GM23338 (cell line): Measurements from ENCODE around the gene ELL2. TPM values are rescaled to one million over a fixed set of nuclear protein-coding genes. Genes with fewer than 3 reads are reported as not detected.
A peak's percentile ranks its signal among the peaks of the same experiment; 100 is the strongest.

Experiments
- ATAC-seq: fragments of 200-7000 bp; cut with Tn5 transposase; 3 replicates; pipeline ENCODE4 v1.9.1; 2020
- DNase-seq: peaks from one replicate; pipeline ENCODE4 v3.0.0-alpha.2; 2015; ENCODE audit warnings: low spot score
- H2AFZ ChIP-seq: fragments of 200-600 bp; sonication (generic); 2 replicates; pipeline ENCODE4 v1.8.0; 2016; ENCODE audit warnings: antibody characterized with exemption, mild to moderate bottlenecking, moderate library complexity
- H3F3A ChIP-seq: fragments of 200-600 bp; sonication (generic); replicated peaks from 2 replicates; pipeline ENCODE4 v1.8.0; 2017; ENCODE audit warnings: antibody characterized with exemption, mixed run types, low read depth
- H3K27ac ChIP-seq: fragments of 200-600 bp; sonication (generic); 2 replicates; pipeline ENCODE4 v1.6.1; 2016; ENCODE audit warnings: low read depth
- H3K27me3 ChIP-seq: fragments of 200-600 bp; sonication (generic); 2 replicates; pipeline ENCODE4 v1.8.0; 2016; ENCODE audit warnings: mild to moderate bottlenecking, mixed run types, moderate library complexity; ENCODE audit not compliant: insufficient read depth
- H3K36me3 ChIP-seq: fragments of 200-600 bp; sonication (generic); 2 replicates; pipeline ENCODE4 v1.8.0; 2016; ENCODE audit warnings: mild to moderate bottlenecking; ENCODE audit not compliant: insufficient read depth
- H3K4me1 ChIP-seq: fragments of 200-600 bp; sonication (generic); 2 replicates; pipeline ENCODE4 v1.8.0; 2016; ENCODE audit warnings: mild to moderate bottlenecking, moderate library complexity; ENCODE audit not compliant: insufficient read depth
- H3K4me2 ChIP-seq: fragments of 200-600 bp; sonication (generic); 2 replicates; pipeline ENCODE4 v1.7.1; 2017; ENCODE audit warnings: mixed run types
- H3K4me3 ChIP-seq: fragments of 200-600 bp; sonication (generic); 2 replicates; pipeline ENCODE4 v1.6.1; 2016; ENCODE audit warnings: mixed run types
- H3K79me2 ChIP-seq: fragments of 200-600 bp; sonication (generic); replicated peaks from 2 replicates; pipeline ENCODE4 v1.8.0; 2017; ENCODE audit warnings: mild to moderate bottlenecking; ENCODE audit not compliant: insufficient read depth
- H3K9me2 ChIP-seq: fragments of 200-600 bp; sonication (generic); 2 replicates; pipeline ENCODE4 v1.8.0; 2017; ENCODE audit not compliant: insufficient read depth
- H4K20me1 ChIP-seq: fragments of 200-600 bp; sonication (generic); replicated peaks from 2 replicates; pipeline ENCODE4 v1.8.0; 2017; ENCODE audit warnings: mild to moderate bottlenecking; ENCODE audit not compliant: insufficient read depth
- H3K27ac Mint-ChIP-seq: 2 replicates; pipeline ENCODE4 v1.8.0; 2020; ENCODE audit warnings: inconsistent platforms, mild to moderate bottlenecking, moderate library complexity, mixed read lengths
- H3K27me3 Mint-ChIP-seq: 3 replicates; pipeline ENCODE4 v1.8.0; 2022; ENCODE audit warnings: low read depth, mild to moderate bottlenecking, moderate library complexity, mixed read lengths, inconsistent platforms; ENCODE audit not compliant: insufficient read depth, poor library complexity
- H3K36me3 Mint-ChIP-seq: 3 replicates; pipeline ENCODE4 v1.8.0; 2021; ENCODE audit warnings: low read depth, mild to moderate bottlenecking, inconsistent platforms, moderate library complexity, mixed read lengths
- H3K4me1 Mint-ChIP-seq: 3 replicates; pipeline ENCODE4 v1.8.0; 2020; ENCODE audit warnings: mild to moderate bottlenecking, inconsistent platforms, mixed read lengths
- H3K4me3 Mint-ChIP-seq: 3 replicates; pipeline ENCODE4 v1.8.0; 2021; ENCODE audit warnings: moderate library complexity, mild to moderate bottlenecking, inconsistent platforms, mixed read lengths
- H3K9me3 Mint-ChIP-seq: 3 replicates; pipeline ENCODE4 v1.8.0; 2020; ENCODE audit warnings: moderate library complexity, mild to moderate bottlenecking, inconsistent platforms, mixed read lengths
- EZH2phosphoT487 ChIP-seq: fragments of 200-600 bp; sonication (generic); IDR thresholded peaks from one replicate; pipeline ENCODE4 v1.8.1; 2018; ENCODE audit warnings: antibody characterized with exemption; ENCODE audit not compliant: unreplicated experiment
- JUNB ChIP-seq: IDR thresholded peaks from one replicate; pipeline ENCODE4 v1.6.1; 2016; ENCODE audit warnings: antibody characterized with exemption; ENCODE audit not compliant: unreplicated experiment
- POLR2AphosphoS5 ChIP-seq: IDR thresholded peaks from 2 replicates; pipeline ENCODE4 v1.6.1; 2016; ENCODE audit warnings: antibody characterized with exemption, low read depth
- STAT1 ChIP-seq: IDR thresholded peaks from one replicate; pipeline ENCODE4 v1.6.1; 2016; ENCODE audit warnings: antibody characterized with exemption; ENCODE audit not compliant: unreplicated experiment
- ZNF114 ChIP-seq: fragments of 250-450 bp; sonication (Bioruptor Pico); IDR thresholded peaks from 2 replicates; pipeline ENCODE4 v1.5.0; 2020; ENCODE audit warnings: mild to moderate bottlenecking, moderate library complexity
- ZNF331 ChIP-seq: fragments of 250-450 bp; sonication (Bioruptor Pico); IDR thresholded peaks from 2 replicates; pipeline ENCODE4 v1.5.0; 2020; ENCODE audit warnings: low read depth, mild to moderate bottlenecking, moderate library complexity
- polyA plus RNA-seq: library from polyadenylated mRNA; unstranded; fragments of >200 nt; fragmentation: Nextera tagmentation; extraction: Ambion mirVana; gene quantifications from 2 replicates; pipeline ENCODE4 v1.2.1, GENCODE V29; 2016
- total RNA-seq: library from RNA; depleted of rRNA; stranded (reverse); fragments of >200 nt; shearing (Covaris generic); gene quantifications from 2 replicates; pipeline ENCODE4 v1.2.3, GENCODE V29; 2014
- TF ChIP-seq, protein P1 (sequence below): fragments of 250-450 bp; sonication (Bioruptor Pico); IDR thresholded peaks from 2 replicates; pipeline ENCODE4 v1.5.0; 2020; ENCODE audit warnings: mild to moderate bottlenecking, moderate library complexity
- TF ChIP-seq, protein P2 (sequence below): IDR thresholded peaks from 2 replicates; pipeline ENCODE4 v1.6.1; 2016; ENCODE audit warnings: antibody characterized with exemption
- TF ChIP-seq, protein P3 (sequence below), 2 experiments: fragments of 200-600 bp in 1 of 2; sonication (generic) in 1 of 2; conservative IDR thresholded peaks; 2 replicates each; pipeline versions ENCODE4 v1.5.1 to v1.6.1; 2016 to 2017; ENCODE audit warnings: antibody characterized with exemption in 2 of 2, low read depth in 2 of 2, mild to moderate bottlenecking in 2 of 2, moderate library complexity in 1 of 2

The ELL2 gene
- total and polyA plus RNA-seq, 2 experiments from 2014 or later = 7.4 to 32.6 TPM

DNA sequence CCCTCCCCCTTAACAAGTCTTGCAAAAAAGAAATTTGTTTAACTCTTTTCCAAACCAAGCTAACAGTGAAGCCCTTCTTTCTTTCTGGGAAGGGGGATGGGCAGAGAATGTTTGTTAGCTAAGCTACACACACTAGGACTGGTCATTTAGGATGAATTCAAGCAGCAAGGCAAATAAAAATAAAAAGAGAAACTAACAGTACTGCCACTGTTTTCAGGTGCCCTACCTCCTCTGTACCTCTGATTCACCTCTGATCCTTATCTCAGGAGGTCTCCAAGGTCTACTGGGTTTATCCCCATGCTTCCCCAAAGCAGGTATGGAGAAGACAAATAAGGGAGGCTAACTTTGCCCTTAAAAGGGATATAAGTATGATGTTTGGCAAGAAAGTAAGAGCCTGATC lies 52.9 kb downstream of the ELL2 start:
- H3K27ac Mint-ChIP-seq = peak overlapping the region; percentile 5; the same call in 1 of the 2 replicates
- Histone ChIP-seq H3K27me3 (no peaks in the 10 kb centered on the region), H2AFZ (no peak overlapping the region), H3K9me2 (no peaks in the 10 kb centered on the region), H4K20me1 (no peaks in the 10 kb centered on the region), H3K4me3 (no peak overlapping the region), H3K27ac (no peak overlapping the region), H3K4me1 (peaks cover 10% of the 10 kb centered on the region), H3K79me2 (no peaks in the 10 kb centered on the region), H3F3A (no peaks in the 10 kb centered on the region), H3K4me2 (no peak overlapping the region), H3K36me3 (no peaks in the 10 kb centered on the region)
- ATAC-seq = no peak
- H3K9me3 Mint-ChIP-seq = no peaks in the 10 kb centered on the region
- DNase-seq = no peak
- no peaks in the 10 kb centered on the region for H3K36me3 Mint-ChIP-seq
- peaks cover 20% of the 10 kb centered on the region for H3K4me1 Mint-ChIP-seq
- H3K27me3 Mint-ChIP-seq = no peaks in the 10 kb centered on the region
- no peak for TF ChIP-seq STAT1
- TF ChIP-seq, protein P1, sequence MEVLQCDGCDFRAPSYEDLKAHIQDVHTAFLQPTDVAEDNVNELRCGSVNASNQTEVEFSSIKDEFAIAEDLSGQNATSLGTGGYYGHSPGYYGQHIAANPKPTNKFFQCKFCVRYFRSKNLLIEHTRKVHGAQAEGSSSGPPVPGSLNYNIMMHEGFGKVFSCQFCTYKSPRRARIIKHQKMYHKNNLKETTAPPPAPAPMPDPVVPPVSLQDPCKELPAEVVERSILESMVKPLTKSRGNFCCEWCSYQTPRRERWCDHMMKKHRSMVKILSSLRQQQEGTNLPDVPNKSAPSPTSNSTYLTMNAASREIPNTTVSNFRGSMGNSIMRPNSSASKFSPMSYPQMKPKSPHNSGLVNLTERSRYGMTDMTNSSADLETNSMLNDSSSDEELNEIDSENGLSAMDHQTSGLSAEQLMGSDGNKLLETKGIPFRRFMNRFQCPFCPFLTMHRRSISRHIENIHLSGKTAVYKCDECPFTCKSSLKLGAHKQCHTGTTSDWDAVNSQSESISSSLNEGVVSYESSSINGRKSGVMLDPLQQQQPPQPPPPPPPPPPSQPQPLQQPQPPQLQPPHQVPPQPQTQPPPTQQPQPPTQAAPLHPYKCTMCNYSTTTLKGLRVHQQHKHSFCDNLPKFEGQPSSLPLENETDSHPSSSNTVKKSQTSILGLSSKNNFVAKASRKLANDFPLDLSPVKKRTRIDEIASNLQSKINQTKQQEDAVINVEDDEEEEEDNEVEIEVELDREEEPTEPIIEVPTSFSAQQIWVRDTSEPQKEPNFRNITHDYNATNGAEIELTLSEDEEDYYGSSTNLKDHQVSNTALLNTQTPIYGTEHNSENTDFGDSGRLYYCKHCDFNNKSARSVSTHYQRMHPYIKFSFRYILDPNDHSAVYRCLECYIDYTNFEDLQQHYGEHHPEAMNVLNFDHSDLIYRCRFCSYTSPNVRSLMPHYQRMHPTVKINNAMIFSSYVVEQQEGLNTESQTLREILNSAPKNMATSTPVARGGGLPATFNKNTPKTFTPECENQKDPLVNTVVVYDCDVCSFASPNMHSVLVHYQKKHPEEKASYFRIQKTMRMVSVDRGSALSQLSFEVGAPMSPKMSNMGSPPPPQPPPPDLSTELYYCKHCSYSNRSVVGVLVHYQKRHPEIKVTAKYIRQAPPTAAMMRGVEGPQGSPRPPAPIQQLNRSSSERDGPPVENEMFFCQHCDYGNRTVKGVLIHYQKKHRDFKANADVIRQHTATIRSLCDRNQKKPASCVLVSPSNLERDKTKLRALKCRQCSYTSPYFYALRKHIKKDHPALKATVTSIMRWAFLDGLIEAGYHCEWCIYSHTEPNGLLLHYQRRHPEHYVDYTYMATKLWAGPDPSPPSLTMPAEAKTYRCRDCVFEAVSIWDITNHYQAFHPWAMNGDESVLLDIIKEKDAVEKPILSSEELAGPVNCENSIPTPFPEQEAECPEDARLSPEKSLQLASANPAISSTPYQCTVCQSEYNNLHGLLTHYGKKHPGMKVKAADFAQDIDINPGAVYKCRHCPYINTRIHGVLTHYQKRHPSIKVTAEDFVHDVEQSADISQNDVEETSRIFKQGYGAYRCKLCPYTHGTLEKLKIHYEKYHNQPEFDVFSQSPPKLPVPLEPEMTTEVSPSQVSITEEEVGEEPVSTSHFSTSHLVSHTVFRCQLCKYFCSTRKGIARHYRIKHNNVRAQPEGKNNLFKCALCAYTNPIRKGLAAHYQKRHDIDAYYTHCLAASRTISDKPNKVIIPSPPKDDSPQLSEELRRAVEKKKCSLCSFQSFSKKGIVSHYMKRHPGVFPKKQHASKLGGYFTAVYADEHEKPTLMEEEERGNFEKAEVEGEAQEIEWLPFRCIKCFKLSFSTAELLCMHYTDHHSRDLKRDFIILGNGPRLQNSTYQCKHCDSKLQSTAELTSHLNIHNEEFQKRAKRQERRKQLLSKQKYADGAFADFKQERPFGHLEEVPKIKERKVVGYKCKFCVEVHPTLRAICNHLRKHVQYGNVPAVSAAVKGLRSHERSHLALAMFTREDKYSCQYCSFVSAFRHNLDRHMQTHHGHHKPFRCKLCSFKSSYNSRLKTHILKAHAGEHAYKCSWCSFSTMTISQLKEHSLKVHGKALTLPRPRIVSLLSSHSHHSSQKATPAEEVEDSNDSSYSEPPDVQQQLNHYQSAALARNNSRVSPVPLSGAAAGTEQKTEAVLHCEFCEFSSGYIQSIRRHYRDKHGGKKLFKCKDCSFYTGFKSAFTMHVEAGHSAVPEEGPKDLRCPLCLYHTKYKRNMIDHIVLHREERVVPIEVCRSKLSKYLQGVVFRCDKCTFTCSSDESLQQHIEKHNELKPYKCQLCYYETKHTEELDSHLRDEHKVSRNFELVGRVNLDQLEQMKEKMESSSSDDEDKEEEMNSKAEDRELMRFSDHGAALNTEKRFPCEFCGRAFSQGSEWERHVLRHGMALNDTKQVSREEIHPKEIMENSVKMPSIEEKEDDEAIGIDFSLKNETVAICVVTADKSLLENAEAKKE (CRISPR knock-in tag) = no peak
- TF ChIP-seq POLR2AphosphoS5 = no peak
- TF ChIP-seq, protein P2, sequence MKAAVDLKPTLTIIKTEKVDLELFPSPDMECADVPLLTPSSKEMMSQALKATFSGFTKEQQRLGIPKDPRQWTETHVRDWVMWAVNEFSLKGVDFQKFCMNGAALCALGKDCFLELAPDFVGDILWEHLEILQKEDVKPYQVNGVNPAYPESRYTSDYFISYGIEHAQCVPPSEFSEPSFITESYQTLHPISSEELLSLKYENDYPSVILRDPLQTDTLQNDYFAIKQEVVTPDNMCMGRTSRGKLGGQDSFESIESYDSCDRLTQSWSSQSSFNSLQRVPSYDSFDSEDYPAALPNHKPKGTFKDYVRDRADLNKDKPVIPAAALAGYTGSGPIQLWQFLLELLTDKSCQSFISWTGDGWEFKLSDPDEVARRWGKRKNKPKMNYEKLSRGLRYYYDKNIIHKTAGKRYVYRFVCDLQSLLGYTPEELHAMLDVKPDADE = no peak
- TF ChIP-seq EZH2phosphoT487 = no peak
- TF ChIP-seq, protein P3, sequence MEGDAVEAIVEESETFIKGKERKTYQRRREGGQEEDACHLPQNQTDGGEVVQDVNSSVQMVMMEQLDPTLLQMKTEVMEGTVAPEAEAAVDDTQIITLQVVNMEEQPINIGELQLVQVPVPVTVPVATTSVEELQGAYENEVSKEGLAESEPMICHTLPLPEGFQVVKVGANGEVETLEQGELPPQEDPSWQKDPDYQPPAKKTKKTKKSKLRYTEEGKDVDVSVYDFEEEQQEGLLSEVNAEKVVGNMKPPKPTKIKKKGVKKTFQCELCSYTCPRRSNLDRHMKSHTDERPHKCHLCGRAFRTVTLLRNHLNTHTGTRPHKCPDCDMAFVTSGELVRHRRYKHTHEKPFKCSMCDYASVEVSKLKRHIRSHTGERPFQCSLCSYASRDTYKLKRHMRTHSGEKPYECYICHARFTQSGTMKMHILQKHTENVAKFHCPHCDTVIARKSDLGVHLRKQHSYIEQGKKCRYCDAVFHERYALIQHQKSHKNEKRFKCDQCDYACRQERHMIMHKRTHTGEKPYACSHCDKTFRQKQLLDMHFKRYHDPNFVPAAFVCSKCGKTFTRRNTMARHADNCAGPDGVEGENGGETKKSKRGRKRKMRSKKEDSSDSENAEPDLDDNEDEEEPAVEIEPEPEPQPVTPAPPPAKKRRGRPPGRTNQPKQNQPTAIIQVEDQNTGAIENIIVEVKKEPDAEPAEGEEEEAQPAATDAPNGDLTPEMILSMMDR (conservative IDR thresholded peaks at IDR 0.05; ENCODE audit: low read depth in 2 of 2) = no peak
- TF ChIP-seq JUNB = no peak
- no peak for TF ChIP-seq ZNF114 (CRISPR knock-in tag)
- TF ChIP-seq ZNF331 (CRISPR knock-in tag) = no peak
- no peak overlapping the region for H3K4me3 Mint-ChIP-seq
